ENCODE measurements around the gene MREG.
A peak's percentile ranks its signal among the peaks of the same experiment; 100 is the strongest.

MREG gene

DNA sequence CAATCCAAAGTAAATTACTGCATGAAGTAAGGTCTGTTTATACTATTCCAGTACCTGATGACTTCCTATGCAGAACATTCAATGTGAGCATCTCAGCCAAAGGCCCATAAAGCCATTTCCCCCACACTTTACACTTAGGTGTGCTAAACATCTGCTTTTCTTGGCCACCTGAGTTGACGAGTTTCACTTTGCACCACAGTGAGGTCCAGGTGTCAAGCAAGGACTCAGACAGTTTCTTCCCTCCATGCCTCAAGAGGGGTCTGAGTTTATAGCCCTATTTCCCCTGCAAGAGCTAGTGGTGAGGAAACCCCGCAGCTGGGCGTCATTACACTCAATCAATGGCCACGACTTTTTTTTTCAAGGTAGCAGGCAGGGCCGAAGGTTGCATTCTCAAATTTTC is 107.7 kb downstream of the MREG start:
- TF ChIP-seq, protein P1, sequence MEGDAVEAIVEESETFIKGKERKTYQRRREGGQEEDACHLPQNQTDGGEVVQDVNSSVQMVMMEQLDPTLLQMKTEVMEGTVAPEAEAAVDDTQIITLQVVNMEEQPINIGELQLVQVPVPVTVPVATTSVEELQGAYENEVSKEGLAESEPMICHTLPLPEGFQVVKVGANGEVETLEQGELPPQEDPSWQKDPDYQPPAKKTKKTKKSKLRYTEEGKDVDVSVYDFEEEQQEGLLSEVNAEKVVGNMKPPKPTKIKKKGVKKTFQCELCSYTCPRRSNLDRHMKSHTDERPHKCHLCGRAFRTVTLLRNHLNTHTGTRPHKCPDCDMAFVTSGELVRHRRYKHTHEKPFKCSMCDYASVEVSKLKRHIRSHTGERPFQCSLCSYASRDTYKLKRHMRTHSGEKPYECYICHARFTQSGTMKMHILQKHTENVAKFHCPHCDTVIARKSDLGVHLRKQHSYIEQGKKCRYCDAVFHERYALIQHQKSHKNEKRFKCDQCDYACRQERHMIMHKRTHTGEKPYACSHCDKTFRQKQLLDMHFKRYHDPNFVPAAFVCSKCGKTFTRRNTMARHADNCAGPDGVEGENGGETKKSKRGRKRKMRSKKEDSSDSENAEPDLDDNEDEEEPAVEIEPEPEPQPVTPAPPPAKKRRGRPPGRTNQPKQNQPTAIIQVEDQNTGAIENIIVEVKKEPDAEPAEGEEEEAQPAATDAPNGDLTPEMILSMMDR (IDR thresholded peaks at IDR 0.05; ENCODE audit: insufficient read depth, low read depth, low read length, missing control alignments), result no peak
- no peak for DNase-seq (ENCODE audit: low read depth)
- no peak overlapping the region for H3K4me3 ChIP-seq (ENCODE audit: low read length)

DNA sequence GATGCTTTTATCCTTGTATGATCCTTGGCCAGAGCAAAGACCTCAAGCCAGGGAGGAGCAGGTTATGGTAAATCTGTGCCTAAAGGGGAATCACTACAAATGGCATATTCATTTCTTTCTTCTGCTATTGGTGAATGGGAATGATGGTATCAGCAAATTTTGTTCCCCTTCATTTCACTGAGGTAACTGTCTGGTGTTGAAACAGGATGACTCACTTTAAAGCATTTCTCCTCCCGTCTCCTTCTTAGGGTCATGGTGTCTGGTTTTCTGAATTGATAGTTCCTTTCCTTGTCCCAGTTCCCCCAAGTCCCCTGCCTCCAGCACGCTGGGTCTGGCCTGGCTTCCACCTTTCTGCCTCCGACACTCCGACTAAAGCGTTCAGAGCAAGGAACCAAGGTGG is 109.2 kb downstream of the MREG start:
- TF ChIP-seq, protein P1 (IDR thresholded peaks at IDR 0.05; ENCODE audit: insufficient read depth, low read depth, low read length, missing control alignments), result no peak
- no peak overlapping the region for H3K4me3 ChIP-seq (ENCODE audit: low read length)
- peak; percentile 81 for DNase-seq (ENCODE audit: low read depth)

DNA sequence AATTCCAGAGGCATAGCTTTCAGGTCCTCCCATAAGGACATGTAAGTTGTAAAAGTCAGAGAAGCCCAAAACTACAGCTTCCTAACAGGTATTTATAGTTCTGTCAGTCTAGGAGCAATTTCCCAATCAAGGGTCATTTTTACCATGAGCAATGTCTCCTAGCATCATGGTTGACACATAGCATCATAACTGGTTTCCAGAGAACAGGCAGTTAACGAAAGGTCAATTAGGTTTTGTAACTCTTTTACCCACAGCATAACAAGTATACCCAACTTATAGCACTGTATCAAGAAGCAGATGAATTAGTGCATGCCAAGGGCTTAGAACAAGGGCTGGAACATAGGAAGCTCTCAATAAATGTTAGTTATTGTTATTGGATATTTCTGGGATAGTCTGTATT is 110.1 kb downstream of the MREG start:
- DNase-seq (ENCODE audit: low read depth), result peak; percentile 50
- H3K4me3 ChIP-seq (ENCODE audit: low read length), result no peak overlapping the region
- TF ChIP-seq, protein P1 (IDR thresholded peaks at IDR 0.05; ENCODE audit: insufficient read depth, low read depth, low read length, missing control alignments), result no peak

GRCh38 chr2:215901796-215902195 is 111.6 kb downstream of the MREG start:
- DNase-seq (ENCODE audit: low read depth), result no peak
- TF ChIP-seq, protein P1 (IDR thresholded peaks at IDR 0.05; ENCODE audit: insufficient read depth, low read depth, low read length, missing control alignments), result no peak
- no peak overlapping the region for H3K4me3 ChIP-seq (ENCODE audit: low read length)

DNA sequence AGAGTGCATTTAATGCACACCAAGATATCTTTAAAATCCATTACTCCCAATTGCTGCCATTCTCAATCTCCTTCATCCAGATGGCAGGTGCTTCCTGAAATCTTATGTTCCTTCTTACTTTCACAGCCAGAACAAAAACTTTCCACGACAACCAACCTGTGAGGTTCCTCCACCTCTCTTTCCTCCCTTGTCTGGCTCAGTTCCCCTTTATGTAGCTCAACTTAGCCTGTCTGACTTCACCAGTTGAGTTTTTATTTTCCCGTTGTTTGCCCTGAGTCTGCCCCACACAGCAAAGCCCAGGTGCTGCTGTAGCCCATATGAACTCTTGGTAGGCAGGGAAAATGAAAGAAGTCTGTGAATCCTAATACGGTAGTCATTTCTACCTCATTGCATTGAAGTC is 112.5 kb downstream of the MREG start:
- no peak for DNase-seq (ENCODE audit: low read depth)
- TF ChIP-seq, protein P1 (IDR thresholded peaks at IDR 0.05; ENCODE audit: insufficient read depth, low read depth, low read length, missing control alignments), result no peak
- no peak overlapping the region for H3K4me3 ChIP-seq (ENCODE audit: low read length)

- DNase-seq (ENCODE audit: low read depth), result peak; percentile 84
- TF ChIP-seq, protein P1 (IDR thresholded peaks at IDR 0.05; ENCODE audit: insufficient read depth, low read depth, low read length, missing control alignments), result no peak
- no peak overlapping the region for H3K4me3 ChIP-seq (ENCODE audit: low read length)
Observed at GRCh38 chr2:215900203-215900611, 113.1 kb downstream of the MREG start.
